K562 (cell line): ENCODE measurements around the gene RIMOC1. TPM values are rescaled to one million over a fixed set of nuclear protein-coding genes. Genes with fewer than 3 reads are reported as not detected.
A peak's percentile ranks its signal among the peaks of the same experiment; 100 is the strongest.

Experiments used
- FOXJ3 ChIP-seq: sonication (generic); formaldehyde crosslinking; IDR thresholded peaks from 2 replicates; pipeline ENCODE4 v1.4.0; 2020; ENCODE audit warnings: mild to moderate bottlenecking, missing genetic modification reagents
- FOXM1 ChIP-seq, 2 experiments: fragments of 450-650 bp in 1 of 2; sonication (generic) in 1 of 2; formaldehyde crosslinking in 1 of 2; IDR thresholded peaks; 2 replicates each; pipeline versions ENCODE4 v1.6.1 to v1.9.0; 2017 to 2022; ENCODE audit warnings: low read depth in 2 of 2, mild to moderate bottlenecking in 2 of 2, missing genetic modification reagents in 1 of 2, moderate library complexity in 1 of 2
- GABPB1 ChIP-seq: sonication (generic); formaldehyde crosslinking; IDR thresholded peaks from 2 replicates; pipeline ENCODE4 v1.8.0; 2022; ENCODE audit warnings: mild to moderate bottlenecking, missing genetic modification reagents
- HDAC8 ChIP-seq: fragments of 450-650 bp; IDR thresholded peaks from 2 replicates; pipeline ENCODE4 v1.6.1; 2016; ENCODE audit warnings: mild to moderate bottlenecking, missing genetic modification characterization, moderate library complexity, missing compliant biosample characterization
- MTA2 ChIP-seq: fragments of 450-650 bp; IDR thresholded peaks from 2 replicates; pipeline ENCODE4 v1.6.1; 2016; ENCODE audit warnings: low read depth
- NFE2 ChIP-seq: IDR thresholded peaks from 2 replicates; pipeline ENCODE4 v1.6.1; 2014; ENCODE audit warnings: antibody characterized with exemption, low read depth
- POLR2AphosphoS2 ChIP-seq: IDR thresholded peaks from 2 replicates; pipeline ENCODE4 v1.6.1; 2012; ENCODE audit warnings: low read length, improper control_type of control experiment
- RBM39 ChIP-seq: fragments of 200-400 bp; formaldehyde crosslinking; optimal IDR thresholded peaks from 2 replicates; pipeline ENCODE3; 2018; ENCODE audit warnings: low read depth, low read length
- ZNF239 ChIP-seq: fragments of 250-450 bp; sonication (Bioruptor Pico); IDR thresholded peaks from 2 replicates; pipeline ENCODE4 v1.4.0; 2020; ENCODE audit warnings: mild to moderate bottlenecking
- ZNF584 ChIP-seq: fragments of 200-800 bp; sonication (Bioruptor generic); IDR thresholded peaks from 2 replicates; pipeline ENCODE4 v1.6.1; 2016; ENCODE audit warnings: low read depth, mild to moderate bottlenecking, missing genetic modification characterization, missing compliant biosample characterization
- polyA plus RNA-seq, 8 experiments: library from polyadenylated mRNA; depleted of rRNA in 4 of 8; stranded (reverse) in 5 of 8; unstranded in 3 of 8; fragments of >200 nt; fragmentation: Nextera tagmentation in 2 of 8; fragmentation: Illumina TruSeq in 1 of 8; extraction: Ambion mirVana in 2 of 8; extraction: Trizol in 1 of 8; gene quantifications; 2 replicates each; pipeline versions ENCODE4 v1.2.1 to v1.2.3, GENCODE V29; 2011 to 2014; ENCODE audit warnings: inconsistent platforms in 1 of 8, missing spikeins in 1 of 8
- total RNA-seq, 7 experiments: library from RNA; depleted of rRNA in 6 of 7; stranded (reverse); fragments of >200 nt in 6 of 7; fragmentation: Illumina TruSeq in 2 of 7; extraction: Trizol in 2 of 7; gene quantifications; 2 replicates each; pipeline versions ENCODE4 v1.2.1 to v1.2.3, GENCODE V29; 2011 to 2021; ENCODE audit warnings: low replicate concordance in 1 of 7
- TF ChIP-seq, protein P1 (sequence below), 2 experiments: fragments of 200-800 bp in 1 of 2; sonication (Bioruptor generic) in 1 of 2; sonication (generic) in 1 of 2; formaldehyde crosslinking in 1 of 2; IDR thresholded peaks in 1 of 2; conservative IDR thresholded peaks in 1 of 2; 2 replicates each; pipeline versions ENCODE4 v1.5.0 to v1.6.1; 2016 to 2020; ENCODE audit warnings: missing compliant biosample characterization in 1 of 2, missing genetic modification characterization in 1 of 2, missing genetic modification reagents in 1 of 2
- TF ChIP-seq, protein P2 (sequence below): fragments of 150-350 bp; conservative IDR thresholded peaks from 2 replicates; pipeline ENCODE4 v1.6.1; 2014; ENCODE audit warnings: low read length
- TF ChIP-seq, protein P3 (sequence below): fragments of 200-800 bp; sonication (Bioruptor generic); IDR thresholded peaks from 2 replicates; pipeline ENCODE4 v1.6.1; 2017; ENCODE audit warnings: missing genetic modification characterization, missing compliant biosample characterization
- TF ChIP-seq, protein P4 (sequence below): fragments of 450-650 bp; formaldehyde crosslinking; IDR thresholded peaks from 2 replicates; pipeline ENCODE4 v1.4.0; 2022; ENCODE audit warnings: missing genetic modification characterization
- TF ChIP-seq, protein P5 (sequence below): sonication (generic); formaldehyde crosslinking; IDR thresholded peaks from 2 replicates; pipeline ENCODE4 v1.8.0; 2022; ENCODE audit warnings: mild to moderate bottlenecking, missing genetic modification reagents

Gene RIMOC1
- total and polyA plus RNA-seq, 9 of the 15 experiments (the other 6 are each of a cell fraction or from before 2014, with no cell fraction given), result 11.6 to 63.1 (median 30.8) TPM

DNA sequence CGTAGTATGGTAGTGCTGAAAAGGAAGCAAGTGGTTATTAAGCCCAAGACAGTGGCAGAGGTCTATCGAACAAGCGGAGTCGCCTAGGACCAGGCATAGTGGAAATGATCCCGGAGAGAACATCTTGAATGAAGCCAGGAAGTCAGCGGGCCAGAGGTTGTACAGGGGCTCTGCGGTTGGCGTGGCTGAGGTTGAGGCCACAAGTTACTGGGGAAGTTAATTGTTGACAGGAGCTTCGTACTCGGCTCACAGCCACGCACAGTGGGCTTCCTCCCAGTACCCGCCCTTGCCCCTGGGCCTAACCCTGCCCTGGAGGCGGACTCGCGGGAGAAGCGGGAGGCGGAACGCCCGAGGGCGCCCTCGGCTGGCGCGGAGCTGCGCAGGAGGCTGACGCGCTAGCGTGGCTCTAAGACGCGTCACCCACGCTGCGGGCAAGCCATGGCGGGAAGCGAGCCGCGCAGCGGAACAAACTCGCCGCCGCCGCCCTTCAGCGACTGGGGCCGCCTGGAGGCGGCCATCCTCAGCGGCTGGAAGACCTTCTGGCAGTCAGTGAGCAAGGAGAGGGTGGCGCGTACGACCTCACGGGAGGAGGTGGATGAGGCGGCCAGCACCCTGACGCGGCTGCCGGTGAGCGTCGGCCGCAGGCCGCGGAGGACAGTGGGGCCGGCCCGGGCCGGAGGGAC, 20.9 kb downstream of the RIMOC1 start, which contains the start of gene FBXO4 (continued):
- TF ChIP-seq, protein P1, sequence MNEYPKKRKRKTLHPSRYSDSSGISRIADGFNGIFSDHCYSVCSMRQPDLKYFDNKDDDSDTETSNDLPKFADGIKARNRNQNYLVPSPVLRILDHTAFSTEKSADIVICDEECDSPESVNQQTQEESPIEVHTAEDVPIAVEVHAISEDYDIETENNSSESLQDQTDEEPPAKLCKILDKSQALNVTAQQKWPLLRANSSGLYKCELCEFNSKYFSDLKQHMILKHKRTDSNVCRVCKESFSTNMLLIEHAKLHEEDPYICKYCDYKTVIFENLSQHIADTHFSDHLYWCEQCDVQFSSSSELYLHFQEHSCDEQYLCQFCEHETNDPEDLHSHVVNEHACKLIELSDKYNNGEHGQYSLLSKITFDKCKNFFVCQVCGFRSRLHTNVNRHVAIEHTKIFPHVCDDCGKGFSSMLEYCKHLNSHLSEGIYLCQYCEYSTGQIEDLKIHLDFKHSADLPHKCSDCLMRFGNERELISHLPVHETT (CRISPR knock-in tag; conservative IDR thresholded peaks at IDR 0.05 in 1 of 2, IDR thresholded peaks at IDR 0.05 in 1 of 2), result peak in 1 of 2 experiments; percentile 76; a peak in 1 of 4 replicates
- peak; percentile 63; the same call in 1 of the 2 replicates for TF ChIP-seq ZNF584 (CRISPR knock-in tag)
- no peak; the same call in 1 of the 2 replicates for TF ChIP-seq ZNF239 (CRISPR knock-in tag)
- TF ChIP-seq NFE2, result no peak
- TF ChIP-seq, protein P2, sequence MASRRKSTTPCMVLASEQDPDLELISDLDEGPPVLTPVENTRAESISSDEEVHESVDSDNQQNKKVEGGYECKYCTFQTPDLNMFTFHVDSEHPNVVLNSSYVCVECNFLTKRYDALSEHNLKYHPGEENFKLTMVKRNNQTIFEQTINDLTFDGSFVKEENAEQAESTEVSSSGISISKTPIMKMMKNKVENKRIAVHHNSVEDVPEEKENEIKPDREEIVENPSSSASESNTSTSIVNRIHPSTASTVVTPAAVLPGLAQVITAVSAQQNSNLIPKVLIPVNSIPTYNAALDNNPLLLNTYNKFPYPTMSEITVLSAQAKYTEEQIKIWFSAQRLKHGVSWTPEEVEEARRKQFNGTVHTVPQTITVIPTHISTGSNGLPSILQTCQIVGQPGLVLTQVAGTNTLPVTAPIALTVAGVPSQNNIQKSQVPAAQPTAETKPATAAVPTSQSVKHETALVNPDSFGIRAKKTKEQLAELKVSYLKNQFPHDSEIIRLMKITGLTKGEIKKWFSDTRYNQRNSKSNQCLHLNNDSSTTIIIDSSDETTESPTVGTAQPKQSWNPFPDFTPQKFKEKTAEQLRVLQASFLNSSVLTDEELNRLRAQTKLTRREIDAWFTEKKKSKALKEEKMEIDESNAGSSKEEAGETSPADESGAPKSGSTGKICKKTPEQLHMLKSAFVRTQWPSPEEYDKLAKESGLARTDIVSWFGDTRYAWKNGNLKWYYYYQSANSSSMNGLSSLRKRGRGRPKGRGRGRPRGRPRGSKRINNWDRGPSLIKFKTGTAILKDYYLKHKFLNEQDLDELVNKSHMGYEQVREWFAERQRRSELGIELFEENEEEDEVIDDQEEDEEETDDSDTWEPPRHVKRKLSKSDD, result 0 out of 2 replicates have a peak, but pooled peaks have one; percentile 17
- TF ChIP-seq HDAC8 (tag), result 0 out of 2 replicates have a peak, but pooled peaks have one; percentile 87
- TF ChIP-seq POLR2AphosphoS2, result peak; percentile 66; the same call in 1 of the 2 replicates
- TF ChIP-seq, protein P3, sequence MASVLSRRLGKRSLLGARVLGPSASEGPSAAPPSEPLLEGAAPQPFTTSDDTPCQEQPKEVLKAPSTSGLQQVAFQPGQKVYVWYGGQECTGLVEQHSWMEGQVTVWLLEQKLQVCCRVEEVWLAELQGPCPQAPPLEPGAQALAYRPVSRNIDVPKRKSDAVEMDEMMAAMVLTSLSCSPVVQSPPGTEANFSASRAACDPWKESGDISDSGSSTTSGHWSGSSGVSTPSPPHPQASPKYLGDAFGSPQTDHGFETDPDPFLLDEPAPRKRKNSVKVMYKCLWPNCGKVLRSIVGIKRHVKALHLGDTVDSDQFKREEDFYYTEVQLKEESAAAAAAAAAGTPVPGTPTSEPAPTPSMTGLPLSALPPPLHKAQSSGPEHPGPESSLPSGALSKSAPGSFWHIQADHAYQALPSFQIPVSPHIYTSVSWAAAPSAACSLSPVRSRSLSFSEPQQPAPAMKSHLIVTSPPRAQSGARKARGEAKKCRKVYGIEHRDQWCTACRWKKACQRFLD (CRISPR knock-in tag), result peak; percentile 93
- TF ChIP-seq FOXJ3 (CRISPR knock-in tag), result 0 out of 2 replicates have a peak, but pooled peaks have one; percentile 43
- TF ChIP-seq, protein P4, sequence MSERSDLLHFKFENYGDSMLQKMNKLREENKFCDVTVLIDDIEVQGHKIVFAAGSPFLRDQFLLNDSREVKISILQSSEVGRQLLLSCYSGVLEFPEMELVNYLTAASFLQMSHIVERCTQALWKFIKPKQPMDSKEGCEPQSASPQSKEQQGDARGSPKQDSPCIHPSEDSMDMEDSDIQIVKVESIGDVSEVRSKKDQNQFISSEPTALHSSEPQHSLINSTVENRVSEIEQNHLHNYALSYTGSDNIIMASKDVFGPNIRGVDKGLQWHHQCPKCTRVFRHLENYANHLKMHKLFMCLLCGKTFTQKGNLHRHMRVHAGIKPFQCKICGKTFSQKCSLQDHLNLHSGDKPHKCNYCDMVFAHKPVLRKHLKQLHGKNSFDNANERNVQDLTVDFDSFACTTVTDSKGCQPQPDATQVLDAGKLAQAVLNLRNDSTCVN (CRISPR knock-in tag), result no peak
- peak; percentile 85 for TF ChIP-seq RBM39
- TF ChIP-seq MTA2, result peak; percentile 37
- TF ChIP-seq, protein P5, sequence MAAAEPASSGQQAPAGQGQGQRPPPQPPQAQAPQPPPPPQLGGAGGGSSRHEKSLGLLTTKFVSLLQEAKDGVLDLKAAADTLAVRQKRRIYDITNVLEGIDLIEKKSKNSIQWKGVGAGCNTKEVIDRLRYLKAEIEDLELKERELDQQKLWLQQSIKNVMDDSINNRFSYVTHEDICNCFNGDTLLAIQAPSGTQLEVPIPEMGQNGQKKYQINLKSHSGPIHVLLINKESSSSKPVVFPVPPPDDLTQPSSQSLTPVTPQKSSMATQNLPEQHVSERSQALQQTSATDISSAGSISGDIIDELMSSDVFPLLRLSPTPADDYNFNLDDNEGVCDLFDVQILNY (CRISPR knock-in tag), result peak; percentile 95
- TF ChIP-seq FOXM1 (IDR thresholded peaks at IDR 0.05; ENCODE audit: low read depth), result no peak
- peak; percentile 84 for TF ChIP-seq FOXM1 (CRISPR knock-in tag; IDR thresholded peaks at IDR 0.05; ENCODE audit: low read depth)
- peak; percentile 77; the same call in 1 of the 2 replicates for TF ChIP-seq GABPB1 (CRISPR knock-in tag)
